HS-27A (cell line): ENCODE data around the gene GIMD1.
"Not testable (repeated sequence)": the region's sequence is repeated elsewhere in the genome, so short reads cannot be mapped to it uniquely, and the experiment has no call there.

ENCODE experiments used
- DNase-seq: peaks from one replicate; pipeline ENCODE4 v3.0.0-alpha.2; 2012; ENCODE audit warnings: low read depth, missing footprints

Gene GIMD1

DNA sequence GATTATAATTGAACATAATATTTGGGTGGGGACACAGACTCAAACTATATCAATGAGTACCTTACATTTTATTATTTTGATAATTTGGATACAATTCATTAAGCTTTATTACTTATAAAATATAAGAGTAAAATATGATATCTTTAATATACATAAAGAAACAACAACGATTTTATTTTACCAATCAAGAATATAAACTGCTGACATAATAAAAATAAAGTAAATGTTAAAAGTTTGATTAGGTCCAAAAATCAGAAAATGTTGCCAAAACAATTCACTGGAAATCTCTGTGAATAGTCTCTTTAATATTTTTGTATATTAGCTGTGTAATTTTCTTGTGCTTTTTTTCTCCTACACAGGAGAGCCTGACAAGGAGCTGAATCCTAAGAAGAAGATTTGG, 21.4 kb downstream of the GIMD1 start:
- no peak for DNase-seq

DNA sequence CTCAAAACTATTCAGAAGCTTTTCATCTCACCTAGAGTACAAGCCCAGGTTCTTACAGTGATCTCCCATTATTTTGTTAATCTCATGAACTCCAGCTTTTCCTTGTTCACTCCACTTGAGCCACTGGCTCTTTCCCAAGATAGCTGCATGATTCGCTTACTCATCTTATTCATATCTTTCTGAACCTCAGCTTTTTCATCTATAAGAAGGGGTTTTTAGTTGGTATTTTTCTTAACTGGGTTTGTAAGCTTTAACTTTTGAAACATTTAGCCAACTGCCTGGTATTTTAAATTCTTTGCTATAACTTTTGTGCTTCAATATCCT, 24.0 kb downstream of the GIMD1 start:
- DNase-seq, result no peak

DNA sequence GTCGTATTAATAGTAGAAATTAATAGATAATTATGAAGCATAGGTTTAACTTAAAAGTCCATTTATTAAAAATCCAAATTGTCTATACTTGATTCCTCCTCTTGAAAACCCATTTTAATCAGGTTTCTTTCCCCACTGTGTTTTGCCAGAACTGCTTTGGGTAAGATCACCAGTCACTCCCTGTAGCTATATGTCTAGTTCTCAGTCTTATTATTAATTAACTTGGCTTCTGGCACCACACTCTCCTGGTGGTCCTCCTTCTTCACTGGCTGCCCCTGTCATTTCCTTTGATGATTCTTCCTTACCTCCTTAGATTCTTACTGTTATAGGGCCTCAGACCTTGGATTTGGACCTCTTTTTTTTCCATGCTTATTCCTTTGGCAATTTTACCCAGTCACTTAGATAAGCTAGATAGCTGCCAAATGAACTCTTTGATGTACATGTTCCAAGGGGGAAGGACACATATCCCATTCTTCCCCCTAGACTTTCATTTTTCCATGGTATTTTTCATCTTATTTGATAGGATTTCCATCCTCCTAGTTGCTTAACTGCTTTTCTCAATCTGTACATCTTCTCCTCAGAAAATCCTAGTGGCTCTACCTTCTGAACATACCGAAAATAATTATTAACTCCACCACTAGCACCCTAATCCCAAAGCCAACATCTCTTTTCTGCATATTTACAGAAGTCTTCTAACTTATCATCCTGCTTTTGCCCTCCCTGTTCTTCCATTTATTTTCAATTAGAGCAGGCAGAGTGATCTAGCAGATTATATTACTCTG, 24.5 kb downstream of the GIMD1 start:
- no peak for DNase-seq

DNA sequence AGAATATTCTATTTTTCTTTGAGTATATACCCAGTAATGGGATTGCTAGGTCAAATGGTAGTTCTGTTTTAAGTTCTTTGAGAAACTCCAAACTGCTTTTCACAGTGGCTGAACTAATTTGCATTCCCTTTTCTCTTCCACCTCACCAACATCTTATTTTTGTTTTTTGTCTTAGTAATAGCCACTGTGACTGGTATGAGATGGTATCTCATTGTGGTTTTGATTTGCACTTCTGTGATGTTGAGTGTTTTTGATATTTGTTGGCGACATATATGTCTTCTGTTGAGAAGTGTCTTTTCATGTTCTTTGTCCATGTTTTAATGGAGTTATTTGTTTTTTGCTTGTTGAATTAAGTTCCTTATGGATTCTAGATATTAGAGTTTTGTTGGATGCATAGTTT, 27.8 kb downstream of the GIMD1 start:
- DNase-seq, result no peak

DNA sequence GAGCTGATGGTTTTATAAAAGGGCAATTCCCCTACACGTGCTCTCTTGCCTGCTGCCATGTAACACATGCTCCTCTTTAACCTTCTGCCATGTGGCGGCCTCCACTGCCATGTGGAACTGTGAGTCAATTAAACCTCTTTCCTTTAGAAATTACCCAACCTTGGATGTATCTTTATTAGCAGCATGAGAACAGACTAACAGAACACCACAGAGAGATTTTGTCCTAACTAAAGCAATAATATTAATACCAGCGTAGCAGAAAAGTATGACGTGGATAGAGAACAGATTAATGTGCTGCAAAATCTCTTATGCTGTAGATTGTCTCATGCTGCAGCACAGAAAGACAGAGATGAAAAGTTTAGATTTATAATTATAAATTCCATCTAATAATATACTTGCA, 29.1 kb downstream of the GIMD1 start:
- no peak for DNase-seq

DNA sequence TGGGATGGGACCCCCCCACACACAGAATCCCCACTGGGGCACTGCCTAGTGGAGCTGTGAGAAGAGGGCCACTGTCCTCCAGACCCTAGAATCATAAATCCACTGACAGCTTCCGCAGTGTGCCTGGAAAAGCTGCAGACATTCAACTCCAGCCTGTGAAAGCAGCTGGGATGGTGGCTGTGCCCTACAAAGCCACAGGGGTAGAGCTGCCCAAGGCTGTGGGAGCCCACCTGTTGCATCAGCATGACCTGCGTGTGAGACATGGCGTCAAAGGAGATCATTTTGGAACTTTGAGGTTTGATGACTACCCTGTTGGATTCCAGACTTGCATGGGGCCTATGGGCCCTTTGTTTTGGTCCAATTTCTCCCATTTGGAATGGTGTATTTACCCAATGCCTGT, 29.9 kb downstream of the GIMD1 start:
- no peak for DNase-seq

DNA sequence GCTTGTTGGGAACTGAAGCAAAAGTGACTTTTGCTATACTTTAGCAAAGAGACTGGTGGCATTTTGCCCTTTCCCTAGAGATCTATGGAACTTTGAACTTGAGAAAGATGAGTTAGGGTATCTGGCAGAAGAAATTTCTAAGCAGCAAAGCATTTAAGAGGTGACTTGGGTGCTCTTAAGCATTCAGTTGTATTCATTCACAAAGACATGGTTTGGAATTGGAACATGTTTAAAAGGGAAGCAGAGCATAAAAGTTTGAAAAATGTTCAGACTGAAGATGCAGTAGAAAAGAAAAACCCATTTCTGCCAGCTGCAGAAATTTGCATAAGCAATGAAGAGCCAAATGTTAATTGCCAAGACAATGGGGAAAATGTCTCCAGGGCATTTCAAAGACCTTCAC, 30.7 kb downstream of the GIMD1 start:
- DNase-seq, result no peak

DNA sequence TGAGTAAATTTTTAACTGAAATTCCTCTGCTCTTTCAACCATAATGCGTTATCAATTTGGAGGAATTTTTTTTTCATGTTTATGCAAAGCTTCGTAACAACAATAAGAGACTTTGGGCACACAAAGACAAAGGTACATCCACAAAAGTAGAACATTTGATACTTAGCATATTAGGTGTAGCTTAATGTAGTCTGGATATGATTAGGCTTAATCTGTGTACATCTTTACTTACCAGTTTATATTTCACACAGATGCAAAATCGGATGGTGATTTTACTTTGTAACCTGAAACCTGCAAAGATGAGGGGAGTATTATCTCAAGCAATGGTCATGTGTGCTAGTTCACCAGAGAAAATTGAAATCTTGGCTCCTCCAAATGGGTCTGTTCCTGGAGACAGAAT, 32.0 kb downstream of the GIMD1 start:
- DNase-seq, result no peak

DNA sequence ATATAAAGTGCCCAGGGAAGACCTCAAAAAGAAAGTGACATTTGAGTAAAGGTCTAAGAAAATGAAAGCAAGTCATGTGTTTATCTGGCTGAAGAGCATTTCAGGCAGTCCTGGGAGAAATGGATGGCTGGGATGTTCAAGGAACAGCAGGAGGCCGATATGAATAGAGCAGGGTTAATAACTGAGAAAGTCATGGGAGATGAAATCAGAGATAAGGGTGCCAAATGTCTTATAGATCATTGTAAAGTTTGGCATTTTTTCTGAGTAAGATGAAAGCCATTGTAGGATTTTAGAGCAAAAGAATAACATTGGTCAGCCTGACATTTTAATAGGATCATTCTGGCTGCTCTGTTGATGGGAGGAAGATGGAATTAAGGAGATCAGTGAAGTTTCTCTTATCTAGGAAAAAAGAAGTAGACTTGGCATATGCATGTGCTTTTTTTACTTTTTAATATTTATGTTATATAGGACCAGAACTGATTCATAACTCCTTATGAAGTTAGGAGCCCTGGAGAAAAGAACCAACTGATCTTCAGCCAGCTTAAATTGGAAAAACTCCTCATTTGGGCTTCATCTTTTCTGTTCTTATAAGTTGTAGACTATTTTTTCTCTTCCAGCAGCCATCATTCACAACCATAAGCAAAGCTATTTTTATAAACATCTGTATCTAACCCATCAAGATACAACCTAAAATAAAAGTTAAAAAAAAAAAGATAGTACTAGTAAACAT, 33.7 kb downstream of the GIMD1 start:
- no peak for DNase-seq

DNA sequence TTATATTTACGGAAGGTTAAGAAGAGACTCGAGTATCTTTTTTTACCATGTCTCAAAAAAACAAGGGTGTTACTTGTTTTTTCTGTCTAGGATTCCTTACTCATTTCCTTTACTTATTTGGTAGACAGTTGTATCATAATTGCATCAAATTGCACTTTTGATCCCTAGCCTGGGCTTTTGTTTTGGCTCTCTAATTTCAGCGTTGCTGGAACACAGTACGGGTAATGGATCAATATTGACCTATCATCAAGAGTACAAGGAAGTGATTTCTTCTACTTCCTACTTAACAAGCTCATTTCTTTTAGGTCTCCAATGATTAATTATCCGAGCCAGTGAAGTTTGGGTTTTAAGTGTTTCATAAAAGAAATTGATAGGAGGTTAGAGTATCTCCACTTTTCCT, 35.4 kb downstream of the GIMD1 start:
- DNase-seq, result no peak

DNA sequence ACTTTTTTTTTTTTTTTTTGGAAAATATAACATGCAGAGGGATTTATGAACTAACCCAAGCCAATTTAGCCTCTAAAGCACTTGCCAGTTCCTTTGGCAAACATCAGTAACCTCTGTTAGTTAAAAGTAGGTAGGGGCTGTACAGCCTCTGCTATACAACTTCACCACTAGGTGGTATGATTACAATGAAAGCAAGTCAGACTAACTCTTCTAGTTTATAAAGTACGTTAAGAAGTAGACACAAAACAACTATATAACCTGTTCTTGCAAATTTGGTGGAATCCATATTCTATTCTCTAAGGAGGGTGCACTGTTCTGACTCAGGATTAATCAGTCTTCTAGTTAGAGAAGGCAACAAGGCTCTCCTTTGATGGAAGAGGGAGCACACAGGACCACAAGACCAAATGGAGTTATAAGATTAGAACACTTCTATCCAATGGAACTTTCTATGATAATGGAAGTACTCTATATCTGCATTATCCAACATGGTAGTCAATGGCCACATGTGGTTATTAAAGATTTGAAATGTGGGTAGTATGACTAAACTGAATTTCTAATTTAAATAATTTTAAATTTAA, 39.4 kb downstream of the GIMD1 start:
- DNase-seq, result no peak

DNA sequence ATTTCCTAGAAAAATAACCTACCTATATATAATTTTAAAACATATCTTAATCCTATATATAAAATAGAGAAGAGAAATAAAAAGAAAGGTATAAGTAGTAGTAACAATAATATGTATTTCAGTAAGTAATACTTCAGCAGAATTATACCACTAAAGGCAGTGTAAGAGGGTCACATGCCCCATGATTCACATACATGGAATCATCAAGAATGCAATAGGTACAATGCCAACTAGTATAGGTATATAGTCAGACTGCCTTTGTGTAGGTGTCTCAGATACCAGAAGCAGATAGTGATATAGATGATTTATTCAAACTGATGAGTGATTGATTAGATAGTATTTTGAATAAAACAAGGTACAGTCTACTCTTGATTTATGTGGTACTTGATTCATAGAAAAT, 42.8 kb downstream of the GIMD1 start:
- DNase-seq, result no peak

DNA sequence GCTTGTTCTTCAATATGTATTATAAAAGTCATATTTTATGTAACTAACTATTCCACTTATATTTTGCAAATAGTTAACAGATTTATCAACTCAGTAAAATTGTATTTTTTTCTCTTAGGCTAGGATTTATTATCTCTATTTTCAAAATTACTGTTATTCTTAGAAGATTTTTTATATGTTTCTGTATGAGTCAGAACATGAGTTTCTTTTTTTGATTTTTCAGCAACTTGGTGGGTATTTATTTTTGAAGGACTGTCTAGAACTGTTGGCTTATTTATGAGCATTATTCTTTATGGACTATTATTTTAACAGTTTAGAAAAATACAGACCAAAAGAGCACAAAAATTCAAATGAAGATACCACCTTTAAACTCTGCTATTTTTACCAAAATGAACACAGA, 45.5 kb downstream of the GIMD1 start:
- DNase-seq, result no peak

DNA sequence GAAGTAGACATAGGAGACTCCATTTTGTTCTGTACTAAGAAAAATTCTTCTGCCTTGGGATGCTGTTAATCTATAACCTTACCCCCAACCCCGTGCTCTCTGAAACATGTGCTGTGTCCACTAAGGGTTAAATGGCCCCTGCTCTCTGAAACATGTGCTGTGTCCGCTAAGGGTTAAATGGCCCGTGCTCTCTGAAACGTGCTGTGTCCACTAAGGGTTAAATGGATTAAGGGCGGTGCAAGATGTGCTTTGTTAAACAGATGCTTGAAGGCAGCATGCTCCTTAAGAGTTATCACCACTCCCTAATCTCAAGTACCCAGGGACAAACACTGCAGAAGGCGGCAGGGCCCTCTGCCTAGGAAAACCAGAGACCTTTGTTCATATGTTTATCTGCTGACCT, 46.8 kb downstream of the GIMD1 start:
- not testable (repeated sequence) for DNase-seq

DNA sequence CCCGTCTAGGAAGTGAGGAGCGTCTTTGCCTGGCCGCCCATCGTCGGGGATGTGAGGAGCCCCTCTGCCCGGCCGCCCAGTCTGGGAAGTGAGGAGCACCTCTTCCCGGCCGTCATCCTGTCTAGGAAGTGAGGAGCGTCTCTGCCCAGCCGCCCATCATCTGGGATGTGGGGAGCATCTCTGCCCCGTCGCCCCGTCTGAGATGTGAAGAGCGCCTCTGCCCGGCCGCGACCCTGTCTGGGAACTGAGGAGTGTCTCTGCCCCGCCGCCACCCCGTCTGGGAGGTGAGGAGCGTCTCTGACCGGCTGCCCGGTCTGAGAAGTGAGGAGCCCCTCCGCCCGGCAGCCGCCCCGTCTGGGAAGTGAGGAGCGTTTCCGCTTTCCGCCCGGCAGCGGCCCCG, 47.4 kb downstream of the GIMD1 start:
- DNase-seq, result not testable (repeated sequence)

DNA sequence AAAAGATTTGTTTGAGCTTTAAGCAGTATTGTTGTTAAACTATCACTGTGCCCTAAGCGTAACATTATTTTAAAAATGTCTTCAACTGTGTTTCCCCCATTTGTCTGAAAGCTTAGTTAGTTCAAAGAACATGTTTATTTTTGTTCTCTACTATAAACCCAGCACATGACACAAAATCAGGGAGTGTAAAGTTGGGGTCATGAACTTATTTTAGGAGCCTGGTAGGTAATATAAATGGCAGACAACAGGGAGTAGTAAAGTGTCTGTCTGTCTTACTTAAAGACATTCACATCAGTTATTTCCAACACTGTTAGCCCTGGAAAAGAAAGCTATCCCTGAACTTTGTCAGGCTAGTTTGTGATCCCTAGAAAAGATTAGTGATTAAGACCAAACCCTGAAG, 48.3 kb downstream of the GIMD1 start:
- no peak for DNase-seq

DNA sequence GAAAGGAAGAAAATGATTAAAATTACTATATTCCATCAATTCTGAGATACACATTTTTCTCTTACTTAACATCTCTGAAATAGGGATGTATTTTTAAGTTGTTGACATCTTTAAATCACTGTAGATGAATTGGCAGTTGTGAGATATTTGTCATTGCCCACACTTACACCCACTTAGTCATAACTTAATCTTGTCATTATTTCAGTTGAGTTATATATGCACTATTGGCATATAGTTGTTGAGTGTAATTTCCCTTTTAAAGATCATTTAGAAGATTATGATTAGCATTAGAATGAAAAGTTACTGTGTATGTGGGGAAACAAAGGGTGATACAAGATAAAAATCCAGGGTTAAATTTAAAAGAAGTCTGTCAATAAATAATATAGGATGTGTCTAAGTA, 50.1 kb downstream of the GIMD1 start:
- DNase-seq, result no peak

DNA sequence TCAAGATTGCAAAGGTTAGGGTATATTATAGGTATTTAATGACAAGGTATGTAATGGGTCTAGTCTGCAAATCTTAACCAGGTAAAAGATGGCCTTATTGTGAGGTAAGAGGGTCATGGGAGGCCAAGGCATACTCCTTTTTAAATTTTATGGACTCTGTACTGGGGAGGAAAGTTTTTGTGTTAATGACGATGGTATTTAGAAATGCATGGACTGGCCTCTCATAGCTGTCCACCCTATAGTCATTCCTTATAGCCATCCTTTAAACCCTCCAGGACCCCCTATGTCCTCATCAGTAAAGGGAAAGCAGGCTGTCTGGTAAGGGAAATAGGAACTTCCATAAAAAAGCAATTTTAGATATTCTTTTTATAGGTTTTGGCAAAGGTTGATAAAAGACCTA, 50.8 kb downstream of the GIMD1 start:
- DNase-seq, result no peak

DNA sequence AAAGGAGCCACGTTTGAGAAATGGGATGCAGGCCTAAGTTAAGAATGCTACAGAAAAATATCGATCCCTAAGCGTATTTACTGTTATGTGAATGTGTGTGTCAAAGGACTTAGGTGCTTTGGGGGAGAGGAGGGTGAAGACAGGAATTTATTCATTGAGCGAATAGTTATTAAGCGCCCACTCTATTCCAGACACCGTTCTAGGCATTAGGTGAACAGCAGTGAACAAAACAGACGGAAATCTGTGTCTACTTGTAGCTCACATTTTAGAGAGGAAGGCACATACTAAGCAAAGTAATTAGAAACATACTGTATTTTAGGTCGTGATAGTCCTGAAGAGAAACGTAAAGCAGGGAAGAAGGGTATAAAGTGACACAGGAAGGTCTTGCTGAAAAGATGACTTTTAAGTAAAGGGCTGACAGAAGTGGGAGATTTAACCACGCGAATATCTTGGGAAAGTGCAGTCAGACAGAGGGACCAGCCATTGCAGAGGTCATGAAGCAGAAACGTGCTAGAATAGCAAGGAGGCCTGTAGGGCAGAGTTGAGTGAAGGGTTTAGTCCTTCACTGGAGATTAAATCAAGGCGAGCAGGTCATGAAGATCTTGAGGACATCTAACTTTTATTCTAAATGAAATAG, 51.7 kb downstream of the GIMD1 start:
- DNase-seq, result no peak

DNA sequence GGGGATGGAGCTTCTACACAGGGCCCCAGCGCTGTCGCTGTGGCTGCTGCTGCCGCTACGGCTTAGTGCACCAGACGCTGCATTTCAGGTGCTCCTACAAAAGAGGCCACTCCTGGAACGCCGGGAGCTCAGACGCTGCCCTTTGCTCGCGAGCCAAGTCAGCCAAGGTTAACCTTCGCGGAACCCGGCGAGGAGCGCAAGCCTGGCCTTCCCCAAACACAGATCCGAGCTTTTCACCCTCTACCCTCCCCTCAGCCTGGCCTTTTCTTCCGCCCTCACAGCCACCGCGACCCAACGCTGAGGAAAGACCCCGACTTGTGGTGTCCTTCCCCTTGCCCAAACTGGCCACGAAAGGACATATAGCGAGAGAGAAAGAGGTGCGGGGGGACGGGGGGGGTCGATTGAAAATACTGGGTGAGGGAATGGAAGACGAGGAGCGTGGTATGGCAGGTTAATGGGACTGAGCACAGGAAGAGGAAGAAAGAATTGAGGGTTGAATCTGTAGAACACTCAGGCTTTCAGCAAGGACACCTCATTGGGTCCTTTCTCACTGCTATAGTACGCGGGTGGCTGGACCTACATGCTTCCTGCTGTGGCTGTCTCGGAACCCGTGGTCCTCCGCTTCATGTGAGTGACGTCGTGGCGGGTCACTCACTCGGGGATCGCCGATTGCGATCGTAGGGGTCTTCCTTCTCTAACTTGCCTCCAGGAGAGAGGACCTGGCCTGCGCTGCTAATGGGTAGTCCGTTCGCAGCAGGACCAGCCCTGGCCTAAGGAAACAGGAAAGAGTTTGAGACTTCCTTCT, 52.4 kb downstream of the GIMD1 start, which contains the start of the genes AIMP1 and TBCK:
Gene AIMP1 (plus strand): TSS at position 583 of the 805 bp plus-strand sequence. CDS start 8,460 bp downstream, outside the sequence.
Gene TBCK (minus strand): TSS at position 242 of the 805 bp plus-strand sequence. CDS start 7,249 bp downstream, outside the sequence.
- DNase-seq, result peak; percentile 90

DNA sequence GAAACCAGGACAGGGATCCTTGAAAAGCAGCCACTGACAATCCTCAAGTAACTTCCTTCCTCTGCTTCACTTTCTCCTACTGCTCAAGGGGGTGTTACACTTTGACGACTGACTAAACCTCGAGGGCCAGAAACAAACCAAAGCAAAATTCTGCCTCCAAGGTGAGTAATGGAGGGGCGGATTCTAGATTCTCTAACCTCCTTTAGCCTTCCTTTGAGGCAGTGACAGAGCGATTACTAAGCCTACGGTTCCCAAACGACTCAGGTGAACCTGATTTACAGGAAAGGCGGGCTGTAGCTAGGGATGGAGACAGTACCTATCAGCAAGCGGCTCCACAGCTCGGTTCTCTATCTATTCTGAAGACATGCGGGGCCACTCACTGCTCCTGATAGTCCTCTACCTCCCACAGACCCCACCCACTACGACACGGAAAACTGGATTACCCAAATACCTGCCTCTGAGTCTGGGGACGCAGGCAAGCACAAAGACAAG, 53.1 kb downstream of the GIMD1 start:
- DNase-seq, result no peak

DNA sequence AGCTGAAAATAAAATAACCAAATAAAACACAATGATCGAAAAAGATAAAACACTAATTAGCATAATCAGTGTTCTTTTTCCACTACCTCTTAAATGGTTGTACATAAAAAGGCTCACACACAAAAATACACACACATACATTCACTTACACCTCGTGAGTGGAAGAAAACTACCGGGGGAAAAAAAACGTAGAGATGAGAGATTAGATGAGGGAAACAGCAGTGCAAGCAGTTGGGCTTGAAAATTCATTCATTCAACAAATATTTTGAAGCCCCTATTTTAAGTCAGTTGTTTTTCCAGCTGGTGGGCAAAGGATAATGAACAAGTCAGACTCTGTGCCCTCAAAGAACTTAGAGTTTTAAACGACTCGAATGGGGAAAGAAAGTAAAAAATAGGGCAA, 53.6 kb downstream of the GIMD1 start:
- DNase-seq, result no peak
